Right ventricle myocardium superior (tissue), 1 donor: ENCODE data around the gene RPH3AL. TPM values are rescaled to one million over a fixed set of nuclear protein-coding genes. Genes with fewer than 3 reads are reported as not detected.
A peak's percentile ranks its signal among the peaks of the same experiment; 100 is the strongest.
"Not testable (repeated sequence)": the region's sequence is repeated elsewhere in the genome, so short reads cannot be mapped to it uniquely, and the experiment has no call there.

Experiments used
- ATAC-seq: fragments of 200-7000 bp; cut with Tn5 transposase; one replicate; pipeline ENCODE4 v1.9.1; 2020; ENCODE audit warnings: mild to moderate bottlenecking; ENCODE audit not compliant: poor library complexity
- DNase-seq: peaks from one replicate; pipeline ENCODE4 v3.0.0-alpha.2; 2020
- intact Hi-C: fragments of 100-400 bp; cut with DNase I; formaldehyde crosslinking; loops from one replicate; pipeline ENCODE4 v1.11.2; 2022
- total RNA-seq: library from RNA; stranded (reverse); fragmentation: NEBNext Ultra II Directional; extraction: Animal tissue kit (Norgen Biotek cat#: 25700); gene quantifications from one replicate; pipeline ENCODE4 v1.2.1, GENCODE V29; 2021
- donor health status: DM: no; HTN: yes; CAD: no; lungs with severe emphysema.

RPH3AL gene
- total RNA-seq, 1 donor from 2014 or later: 4.6 TPM

GRCh38 chr17:280216-280615 lies 72.4 kb downstream of the RPH3AL start:
- ATAC-seq: no peak

GRCh38 chr17:279776-280175 lies 72.8 kb downstream of the RPH3AL start:
- intact Hi-C loops: no loop called here
- ATAC-seq: no peak
- DNase-seq: no peak

More at GRCh38 chr17:280216-280615, 72.4 kb downstream of the RPH3AL start:
- DNase-seq: no peak
- intact Hi-C loops: no loop called here

GRCh38 chr17:279331-279730 lies 73.3 kb downstream of the RPH3AL start:
- ATAC-seq (no peak), DNase-seq (no peak)
- intact Hi-C loops: no loop called here

- ATAC-seq: no peak
- no peak for DNase-seq
- intact Hi-C loops: no loop called here
Observed at GRCh38 chr17:278676-279059, 73.9 kb downstream of the RPH3AL start.

GRCh38 chr17:278055-278675 lies 74.4 kb downstream of the RPH3AL start:
- ATAC-seq (no peak), DNase-seq (no peak)
- intact Hi-C loops: no loop called here

- ATAC-seq: no peak
- intact Hi-C loops: no loop called here
- no peak for DNase-seq
Observed at GRCh38 chr17:274902-275301, 77.7 kb downstream of the RPH3AL start.

- peak; percentile 37 for DNase-seq
- ATAC-seq: no peak
- intact Hi-C loops: no loop called here
Observed at GRCh38 chr17:273981-274832, 78.4 kb downstream of the RPH3AL start.

GRCh38 chr17:272856-273255 lies 79.8 kb downstream of the RPH3AL start:
- DNase-seq: peak; percentile 16
- ATAC-seq, intact Hi-C loops: not testable (repeated sequence)

GRCh38 chr17:271928-272623 lies 80.5 kb downstream of the RPH3AL start:
- intact Hi-C loops, ATAC-seq, DNase-seq: not testable (repeated sequence)

- ATAC-seq (no peak), DNase-seq (peak; percentile 31)
- intact Hi-C loops: no loop called here
Observed at GRCh38 chr17:269616-270514, 82.7 kb downstream of the RPH3AL start.

- DNase-seq (peak; percentile 61), ATAC-seq (peak; percentile 87)
- intact Hi-C loops: no loop called here
Observed at GRCh38 chr17:266701-267667, 85.6 kb downstream of the RPH3AL start.

GRCh38 chr17:266219-266618 lies 86.4 kb downstream of the RPH3AL start:
- peak; percentile 18 for DNase-seq
- intact Hi-C loops: no loop called here
- no peak for ATAC-seq

GRCh38 chr17:265718-266117 lies 86.9 kb downstream of the RPH3AL start:
- DNase-seq (peak; percentile 58), ATAC-seq (no peak)
- intact Hi-C loops: no loop called here

GRCh38 chr17:263773-264172 lies 88.8 kb downstream of the RPH3AL start:
- ATAC-seq: no peak
- intact Hi-C loops: no loop called here
- DNase-seq: no peak

- no peak for DNase-seq
- intact Hi-C loops: no loop called here
Observed at GRCh38 chr17:263271-263670, 89.3 kb downstream of the RPH3AL start.

GRCh38 chr17:261635-262034 lies 91.0 kb downstream of the RPH3AL start:
- intact Hi-C loops: no loop called here
- ATAC-seq (no peak), DNase-seq (no peak)

More at GRCh38 chr17:263271-263670, 89.3 kb downstream of the RPH3AL start:
- ATAC-seq: no peak

GRCh38 chr17:260944-261343 lies 91.7 kb downstream of the RPH3AL start:
- intact Hi-C loops: no loop called here
- DNase-seq (no peak), ATAC-seq (no peak)
